ENCODE measurements around the gene CCDC85B.

CCDC85B gene

GRCh38 chr11:65896034-65896999, 5.8 kb downstream of the CCDC85B start:
- in situ Hi-C loops (cut with HindIII; ENCODE audit: low sequenced_read_pairs): no loop called here
- no peak for DNase-seq (ENCODE audit: low read depth, low spot score)
- H3K4me3 ChIP-seq (ENCODE audit: low read depth, low read length): no peak overlapping the region
- TF ChIP-seq, protein P1, sequence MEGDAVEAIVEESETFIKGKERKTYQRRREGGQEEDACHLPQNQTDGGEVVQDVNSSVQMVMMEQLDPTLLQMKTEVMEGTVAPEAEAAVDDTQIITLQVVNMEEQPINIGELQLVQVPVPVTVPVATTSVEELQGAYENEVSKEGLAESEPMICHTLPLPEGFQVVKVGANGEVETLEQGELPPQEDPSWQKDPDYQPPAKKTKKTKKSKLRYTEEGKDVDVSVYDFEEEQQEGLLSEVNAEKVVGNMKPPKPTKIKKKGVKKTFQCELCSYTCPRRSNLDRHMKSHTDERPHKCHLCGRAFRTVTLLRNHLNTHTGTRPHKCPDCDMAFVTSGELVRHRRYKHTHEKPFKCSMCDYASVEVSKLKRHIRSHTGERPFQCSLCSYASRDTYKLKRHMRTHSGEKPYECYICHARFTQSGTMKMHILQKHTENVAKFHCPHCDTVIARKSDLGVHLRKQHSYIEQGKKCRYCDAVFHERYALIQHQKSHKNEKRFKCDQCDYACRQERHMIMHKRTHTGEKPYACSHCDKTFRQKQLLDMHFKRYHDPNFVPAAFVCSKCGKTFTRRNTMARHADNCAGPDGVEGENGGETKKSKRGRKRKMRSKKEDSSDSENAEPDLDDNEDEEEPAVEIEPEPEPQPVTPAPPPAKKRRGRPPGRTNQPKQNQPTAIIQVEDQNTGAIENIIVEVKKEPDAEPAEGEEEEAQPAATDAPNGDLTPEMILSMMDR (IDR thresholded peaks at IDR 0.05; ENCODE audit: low read depth, low read length): no peak

- in situ Hi-C loops (cut with HindIII; ENCODE audit: low sequenced_read_pairs): no loop called here
- TF ChIP-seq, protein P1 (IDR thresholded peaks at IDR 0.05; ENCODE audit: low read depth, low read length): no peak
- DNase-seq (ENCODE audit: low read depth, low spot score): peak; percentile 43
- no peak overlapping the region for H3K4me3 ChIP-seq (ENCODE audit: low read depth, low read length)
Observed at GRCh38 chr11:65897020-65897471, 6.6 kb downstream of the CCDC85B start.

GRCh38 chr11:65898656-65899355, 8.3 kb downstream of the CCDC85B start:
- H3K4me3 ChIP-seq (ENCODE audit: low read depth, low read length): peak overlapping the region; percentile 96
- DNase-seq (ENCODE audit: low read depth, low spot score): no peak
- TF ChIP-seq, protein P1 (IDR thresholded peaks at IDR 0.05; ENCODE audit: low read depth, low read length): no peak

GRCh38 chr11:65899356-65900124, 9.1 kb downstream of the CCDC85B start:
- in situ Hi-C loops (cut with HindIII; ENCODE audit: low sequenced_read_pairs): no loop called here
- TF ChIP-seq, protein P1 (IDR thresholded peaks at IDR 0.05; ENCODE audit: low read depth, low read length): no peak
- H3K4me3 ChIP-seq (ENCODE audit: low read depth, low read length): peak overlapping the region; percentile 96
- peak; percentile 79 for DNase-seq (ENCODE audit: low read depth, low spot score)

More at GRCh38 chr11:65898656-65899355, 8.3 kb downstream of the CCDC85B start:
- in situ Hi-C loops (cut with HindIII; ENCODE audit: low sequenced_read_pairs): no loop called here

DNA sequence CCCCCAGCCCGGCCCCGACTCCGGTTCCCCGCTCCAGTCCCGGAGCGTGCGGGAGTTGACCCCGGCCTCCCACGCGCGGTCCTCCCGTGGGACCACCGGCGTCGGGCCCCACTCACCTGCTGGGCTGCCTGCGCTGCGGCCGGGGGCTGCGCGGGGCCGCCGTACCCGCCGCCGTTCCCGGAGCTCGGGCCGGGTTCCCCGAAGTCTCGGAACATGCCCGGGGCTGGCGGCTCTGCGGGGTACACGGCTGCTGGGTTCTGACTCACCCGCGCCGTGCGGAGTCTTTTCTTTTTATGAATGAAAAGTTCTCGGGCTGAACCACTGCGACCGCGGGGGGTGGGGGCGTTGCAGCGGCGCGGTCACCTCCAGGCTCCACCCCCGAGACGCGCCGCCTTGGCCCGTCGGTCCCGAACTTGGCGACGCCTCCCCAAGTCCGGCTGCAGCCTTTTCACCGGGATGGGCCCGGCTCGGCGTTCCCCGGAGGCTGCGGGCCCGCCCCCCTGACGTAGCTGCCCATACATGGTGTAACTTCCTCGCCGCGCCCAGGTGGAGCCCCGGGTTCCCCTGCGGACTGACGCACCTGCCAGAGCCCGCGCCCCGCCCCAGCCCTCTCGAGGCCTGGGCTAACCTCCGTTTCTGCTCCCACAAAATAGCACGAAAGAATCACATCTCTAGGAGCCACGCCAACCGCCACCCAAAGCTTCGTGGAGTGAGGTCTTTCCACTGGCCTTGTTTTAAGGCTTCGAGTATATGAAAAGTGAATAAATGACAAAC, 9.8 kb downstream of the CCDC85B start, which contains the start of gene FOSL1:
TSS of gene FOSL1 (minus strand) at position 264 of the 774 bp plus-strand sequence. CDS start at position 215, 49 bp downstream.
- DNase-seq (ENCODE audit: low read depth, low spot score): peak; percentile 98
- in situ Hi-C loops (cut with HindIII; ENCODE audit: low sequenced_read_pairs): no loop called here
- TF ChIP-seq, protein P1 (IDR thresholded peaks at IDR 0.05; ENCODE audit: low read depth, low read length): no peak
- H3K4me3 ChIP-seq (ENCODE audit: low read depth, low read length): peak within 1 kb of the TSS; percentile 96
